SKM-1 treated with dmso at 0.1 percent for 144 hours (cell line): ENCODE measurements around the gene PITPNM3.
A peak's percentile ranks its signal among the peaks of the same experiment; 100 is the strongest.

ENCODE experiments used
- DNase-seq: peaks from one replicate; lab custom pipeline; 2025; ENCODE audit not compliant: unreplicated experiment; lab: John Stamatoyannopoulos, UW

Gene PITPNM3

DNA sequence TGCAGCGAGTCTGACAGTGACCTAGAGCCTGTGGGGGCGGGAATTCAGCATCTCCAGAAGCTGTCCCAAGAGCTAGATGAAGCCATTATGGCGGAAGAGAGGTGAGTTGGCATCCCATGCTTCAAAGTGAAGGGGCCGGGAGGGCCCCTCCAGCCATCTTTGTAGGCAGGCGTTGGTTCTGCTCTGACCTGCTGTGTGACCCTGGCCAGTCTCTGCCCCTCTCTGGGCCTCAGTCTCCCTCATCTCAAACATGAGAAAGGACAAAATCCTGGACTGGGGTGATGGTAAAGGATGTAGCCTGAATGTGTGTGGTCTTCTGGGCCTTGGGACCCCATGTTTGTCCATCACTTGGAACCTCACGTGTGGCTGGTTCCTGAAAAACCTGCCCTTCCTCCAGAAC is 107.0 kb downstream of the PITPNM3 start:
- DNase-seq: no peak

DNA sequence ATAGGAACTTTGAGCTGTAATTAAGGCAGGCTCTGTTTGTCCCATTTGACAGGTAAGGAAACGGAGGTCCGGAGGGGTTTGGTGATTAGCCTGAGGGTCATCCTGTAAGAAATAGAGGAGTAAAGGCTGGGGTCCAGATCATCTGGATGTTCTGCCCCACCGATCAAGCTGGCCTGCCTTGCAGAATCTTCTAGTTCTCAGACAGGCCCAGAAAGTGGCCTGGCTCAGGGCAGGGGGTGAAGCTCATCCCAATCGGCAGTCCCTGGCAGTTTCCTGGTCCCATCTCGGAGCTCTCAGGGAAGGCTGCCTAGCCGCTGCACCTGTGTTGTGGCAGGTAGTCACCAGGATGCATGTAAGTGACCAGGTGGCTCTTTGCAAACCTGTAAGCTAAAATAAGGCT is 107.9 kb downstream of the PITPNM3 start:
- DNase-seq: no peak

DNA sequence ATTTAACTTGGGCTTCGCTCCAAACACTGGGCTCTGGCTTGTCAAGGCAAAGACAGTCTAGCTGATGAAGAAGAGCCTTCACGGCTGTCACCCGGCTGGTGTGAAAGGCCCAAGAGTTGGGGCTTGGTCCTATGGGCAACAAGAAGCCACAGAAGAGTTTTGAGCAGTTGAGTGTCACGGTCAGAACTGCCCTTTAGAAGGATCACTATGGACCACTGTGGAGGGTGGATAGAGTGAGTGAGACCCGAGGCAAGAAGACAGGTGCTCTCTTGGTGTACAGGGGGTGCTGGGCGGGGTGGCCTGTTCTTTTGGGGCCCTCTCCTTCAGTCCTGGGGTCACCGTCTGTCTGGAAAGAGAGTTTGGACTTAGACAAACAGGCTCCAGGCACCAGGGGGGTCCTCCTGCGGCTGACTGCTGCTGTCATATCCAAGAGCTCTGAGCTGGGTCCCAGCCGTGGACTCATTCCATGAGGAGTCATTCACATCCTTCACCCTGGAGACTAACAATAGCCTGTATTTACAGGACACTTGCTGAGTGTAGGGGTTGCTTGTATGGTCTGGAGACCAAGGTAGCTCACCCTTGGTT is 109.7 kb downstream of the PITPNM3 start:
- DNase-seq: no peak

- DNase-seq: no peak
Measured at GRCh38 chr17:6444571-6445335, 111.6 kb downstream of the PITPNM3 start.

- peak; percentile 73 for DNase-seq
Measured at GRCh38 chr17:6443692-6444570, 112.4 kb downstream of the PITPNM3 start, which contains the start of gene PIMREG. TSS of gene PIMREG (plus strand) at chr17:6444455. CDS start at chr17:6445111, 656 bp downstream.

GRCh38 chr17:6442775-6443174 is 113.6 kb downstream of the PITPNM3 start:
- DNase-seq: no peak

DNA sequence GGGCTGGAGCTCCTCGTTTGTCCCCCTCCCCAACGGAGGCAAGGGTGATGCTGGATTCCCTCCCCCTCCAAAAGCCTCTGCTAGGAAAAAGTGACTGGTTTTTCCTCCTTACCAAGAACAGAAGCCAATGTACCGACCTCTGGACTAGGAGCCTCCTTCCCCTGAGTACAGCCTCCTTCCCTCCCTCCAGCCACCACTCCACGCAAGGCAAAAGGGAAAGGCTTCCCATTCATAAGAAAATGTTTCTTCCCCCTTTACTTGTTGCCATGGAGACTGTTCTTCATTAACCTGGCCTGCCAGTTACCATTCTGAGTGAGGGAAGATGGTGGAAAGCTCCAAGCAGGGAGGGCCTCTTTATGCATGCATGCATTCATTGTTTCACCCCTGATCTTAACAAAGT is 116.4 kb downstream of the PITPNM3 start:
- no peak for DNase-seq

- no peak for DNase-seq
Measured at GRCh38 chr17:6437956-6438355, 118.4 kb downstream of the PITPNM3 start.

DNA sequence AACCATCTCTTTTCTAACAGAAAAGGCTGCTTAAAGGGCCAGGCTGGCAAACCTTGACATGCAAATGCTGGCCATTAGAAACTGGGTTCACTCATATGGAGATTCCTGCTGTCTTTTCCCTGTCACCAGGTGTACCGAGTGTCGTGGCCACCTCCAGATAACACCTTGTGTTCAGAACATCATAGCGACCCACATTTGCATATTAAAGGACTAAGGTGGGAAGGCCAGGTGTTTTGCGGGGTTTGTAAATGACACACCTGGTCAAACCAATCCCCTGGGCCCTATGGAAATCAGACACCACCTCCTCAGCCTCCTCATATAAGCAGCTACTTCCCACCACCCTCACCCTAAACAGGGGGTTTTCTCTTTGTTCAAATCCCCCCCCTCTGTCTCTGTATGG is 118.9 kb downstream of the PITPNM3 start:
- no peak for DNase-seq

- DNase-seq: peak; percentile 12
Measured at GRCh38 chr17:6435968-6436367, 120.4 kb downstream of the PITPNM3 start.

- no peak for DNase-seq
Measured at GRCh38 chr17:6435051-6435450, 121.3 kb downstream of the PITPNM3 start, which contains the start of gene AIPL1. TSS of gene AIPL1 (minus strand) at chr17:6435121. CDS start at chr17:6435104, 17 bp downstream.

GRCh38 chr17:6430769-6431168 is 125.6 kb downstream of the PITPNM3 start:
- no peak for DNase-seq

GRCh38 chr17:6429266-6429665 is 127.1 kb downstream of the PITPNM3 start:
- no peak for DNase-seq

- no peak for DNase-seq
Measured at GRCh38 chr17:6428207-6428965, 128.0 kb downstream of the PITPNM3 start.

DNA sequence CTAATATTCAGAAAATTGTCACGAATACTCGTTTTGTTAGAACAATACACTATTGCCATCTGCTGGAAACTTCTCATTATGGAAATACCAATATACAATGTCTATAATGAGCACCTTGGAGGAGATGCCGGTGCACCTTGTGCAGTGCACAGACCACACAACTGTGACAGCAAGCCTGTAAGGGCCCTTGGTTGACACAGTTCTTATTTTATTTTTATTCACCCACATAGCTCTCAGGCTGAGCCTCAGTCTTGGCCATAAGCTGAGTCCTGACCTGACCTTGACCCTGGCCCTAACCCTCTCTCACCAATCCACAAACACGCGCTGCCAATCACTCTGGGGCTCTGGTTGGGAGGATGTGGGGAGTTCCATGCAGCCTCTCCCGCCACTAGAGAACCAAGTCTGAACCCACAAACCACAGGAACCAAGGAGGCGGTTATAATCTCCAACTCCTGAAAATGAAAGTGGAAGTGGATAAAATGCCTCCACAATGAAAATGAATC is 129.0 kb downstream of the PITPNM3 start:
- peak; percentile 42 for DNase-seq

DNA sequence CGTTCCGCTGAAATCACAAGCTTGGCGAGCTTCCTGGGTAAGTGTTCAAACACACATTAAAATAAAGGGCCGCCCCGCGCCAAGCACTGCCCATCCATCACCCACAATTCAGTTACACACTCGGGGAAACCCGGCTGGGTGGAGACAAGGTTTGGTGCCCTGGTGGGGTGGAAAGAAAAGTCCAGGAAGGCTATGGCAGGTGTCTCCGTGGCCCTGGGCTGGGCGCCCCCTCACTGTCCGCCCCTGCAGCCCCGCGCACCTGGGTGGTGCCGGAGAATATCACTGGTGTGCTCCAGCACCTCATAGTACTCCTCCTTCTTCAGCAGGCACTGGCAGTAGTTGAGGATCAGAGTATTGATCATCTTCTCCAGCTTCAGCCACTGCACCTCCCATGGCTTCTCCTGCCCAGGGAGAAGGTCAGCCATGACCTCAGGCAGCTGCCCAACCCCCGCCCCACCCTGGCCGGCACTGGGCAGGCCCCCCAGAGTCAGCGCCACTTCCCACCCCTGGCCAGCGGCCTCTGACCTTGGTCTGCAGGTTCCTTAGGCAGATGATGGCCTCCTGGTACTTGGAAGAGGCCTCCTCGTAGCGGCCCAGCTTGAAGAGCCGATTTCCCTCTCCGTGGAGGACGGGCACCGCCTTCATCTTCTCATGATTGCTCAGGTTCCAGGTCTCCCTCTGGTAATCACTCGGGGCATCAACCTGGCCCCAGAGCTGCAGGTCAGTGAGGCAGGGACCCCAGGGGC is 129.8 kb downstream of the PITPNM3 start:
- no peak for DNase-seq

GRCh38 chr17:6425407-6425806 is 130.9 kb downstream of the PITPNM3 start:
- DNase-seq: no peak

- DNase-seq: no peak
Measured at GRCh38 chr17:6423931-6424330, 132.4 kb downstream of the PITPNM3 start.

DNA sequence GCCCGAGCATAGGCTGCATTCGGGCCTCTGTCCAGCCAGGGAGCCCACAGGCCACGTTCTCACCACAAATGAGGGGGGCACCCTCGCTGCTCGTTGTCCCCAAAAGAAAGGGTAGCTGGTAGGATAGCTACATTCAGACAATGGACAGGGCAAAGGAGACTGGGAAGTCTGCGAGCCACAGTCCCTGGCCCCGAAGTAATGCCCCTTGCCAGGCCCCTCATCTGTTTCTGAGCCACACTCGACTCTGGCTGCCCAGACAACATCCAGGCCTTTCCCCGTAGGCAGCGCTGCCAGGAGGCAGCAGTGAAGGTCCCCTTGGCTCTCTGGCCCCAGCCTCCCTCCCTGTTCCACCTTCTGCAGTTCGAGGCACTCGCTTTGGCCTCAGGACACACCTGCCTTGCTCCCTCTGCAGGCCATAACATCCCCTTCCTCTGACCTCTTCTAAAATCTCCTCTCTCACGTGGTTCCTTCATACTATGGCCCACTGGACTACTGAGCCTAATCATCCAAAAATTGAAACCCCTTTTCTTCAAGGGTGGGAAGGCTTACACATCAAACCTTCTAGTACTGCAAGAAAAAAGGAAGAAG is 133.6 kb downstream of the PITPNM3 start:
- DNase-seq: no peak
